Loucy (cell line): ENCODE measurements around the gene ZNF576.

ENCODE experiments used
- CTCF ChIP-seq: fragments of 200-600 bp; sonication (generic); conservative IDR thresholded peaks from 2 replicates; pipeline ENCODE4 v1.5.1; 2014; ENCODE audit warnings: mild to moderate bottlenecking, antibody characterized with exemption, low read length
- EZH2phosphoT487 ChIP-seq: fragments of 200-600 bp; IDR thresholded peaks from 2 replicates; pipeline ENCODE4 v1.6.1; 2018; ENCODE audit warnings: antibody characterized with exemption, mild to moderate bottlenecking, moderate library complexity, borderline replicate concordance

GRCh38 chr19:43634506-43634871, 38.1 kb downstream of the ZNF576 start:
- no peak for TF ChIP-seq CTCF
- TF ChIP-seq EZH2phosphoT487, result no peak
